Raji (cell line): ENCODE data around the gene USP49.
A peak's percentile ranks its signal among the peaks of the same experiment; 100 is the strongest.

Experiments used
- POLR2A ChIP-seq: IDR thresholded peaks from 2 replicates; pipeline ENCODE4 v1.6.1; 2011; ENCODE audit warnings: low read depth, low read length, control low read depth; ENCODE audit not compliant: insufficient read depth

Gene USP49

GRCh38 chr6:41935685-41936072 is 40.5 kb upstream of the USP49 start:
- TF ChIP-seq POLR2A: no peak

- TF ChIP-seq POLR2A: no peak
These were observed 40.0 kb upstream of the USP49 start for GRCh38 chr6:41935193-41935574.

GRCh38 chr6:41934278-41935192 is 39.4 kb upstream of the USP49 start:
- no peak for TF ChIP-seq POLR2A

DNA sequence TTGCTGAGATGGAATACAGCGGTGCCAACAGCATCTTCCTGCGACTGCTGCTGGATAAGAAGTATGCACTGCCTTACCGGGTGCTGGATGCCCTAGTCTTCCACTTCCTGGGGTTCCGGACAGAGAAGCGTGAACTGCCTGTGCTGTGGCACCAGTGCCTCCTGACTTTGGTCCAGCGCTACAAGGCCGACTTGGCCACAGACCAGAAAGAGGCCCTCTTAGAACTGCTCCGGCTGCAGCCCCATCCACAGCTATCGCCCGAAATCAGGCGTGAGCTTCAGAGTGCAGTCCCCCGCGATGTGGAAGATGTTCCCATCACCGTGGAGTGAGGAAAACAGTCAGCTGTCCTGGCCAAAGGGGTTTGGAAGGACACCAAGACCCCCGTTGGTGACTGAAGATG is 37.2 kb upstream of the USP49 start:
- no peak for TF ChIP-seq POLR2A

- TF ChIP-seq POLR2A: no peak
These were observed 36.6 kb upstream of the USP49 start for GRCh38 chr6:41931792-41932191.

GRCh38 chr6:41929924-41930323 is 34.7 kb upstream of the USP49 start:
- TF ChIP-seq POLR2A: no peak

DNA sequence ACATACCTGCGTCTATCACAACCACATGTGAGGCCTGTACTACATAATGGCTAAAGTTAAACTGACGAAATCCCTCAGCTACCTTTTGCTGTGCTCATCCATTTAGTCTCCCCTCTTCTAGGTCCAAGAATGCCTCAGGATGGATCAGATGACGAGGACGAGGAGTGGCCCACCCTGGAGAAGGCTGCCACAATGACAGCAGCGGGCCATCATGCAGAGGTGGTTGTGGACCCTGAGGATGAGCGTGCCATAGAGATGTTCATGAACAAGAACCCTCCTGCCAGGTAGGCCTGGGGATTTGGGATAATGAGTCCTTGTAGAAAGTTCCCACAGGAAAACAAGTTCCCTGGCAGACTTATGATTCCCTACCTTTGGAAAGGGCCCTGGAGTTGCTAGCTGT is 32.1 kb upstream of the USP49 start:
- TF ChIP-seq POLR2A: no peak

GRCh38 chr6:41922154-41922553 is 27.0 kb upstream of the USP49 start:
- no peak for TF ChIP-seq POLR2A

DNA sequence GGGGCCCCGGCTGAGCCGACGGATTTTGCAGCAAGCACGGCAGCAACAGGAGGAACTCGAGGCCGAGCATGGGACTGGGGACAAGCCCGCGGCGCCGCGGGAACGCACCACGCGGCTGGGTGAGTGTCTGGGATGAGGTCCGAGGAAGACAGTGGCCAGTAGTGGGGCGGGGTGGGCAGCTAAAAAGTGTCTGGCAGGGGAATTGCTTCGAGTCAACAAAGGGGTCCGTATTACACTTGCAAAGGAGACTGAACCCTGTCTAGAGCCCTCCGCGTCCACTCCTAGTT is 26.5 kb upstream of the USP49 start:
- TF ChIP-seq POLR2A: no peak

GRCh38 chr6:41920921-41921711 is 25.9 kb upstream of the USP49 start, which contains the start of the genes BYSL and MED20:
Gene BYSL (plus strand): TSS chr6:41921499. CDS start chr6:41921563, 64 bp downstream.
Gene MED20 (minus strand): TSS chr6:41921139. CDS start chr6:41921018, 121 bp downstream.
- TF ChIP-seq POLR2A: peak; percentile 82

GRCh38 chr6:41917528-41917927 is 22.4 kb upstream of the USP49 start:
- no peak for TF ChIP-seq POLR2A

- TF ChIP-seq POLR2A: no peak
These were observed 19.8 kb upstream of the USP49 start for GRCh38 chr6:41914869-41915530.

DNA sequence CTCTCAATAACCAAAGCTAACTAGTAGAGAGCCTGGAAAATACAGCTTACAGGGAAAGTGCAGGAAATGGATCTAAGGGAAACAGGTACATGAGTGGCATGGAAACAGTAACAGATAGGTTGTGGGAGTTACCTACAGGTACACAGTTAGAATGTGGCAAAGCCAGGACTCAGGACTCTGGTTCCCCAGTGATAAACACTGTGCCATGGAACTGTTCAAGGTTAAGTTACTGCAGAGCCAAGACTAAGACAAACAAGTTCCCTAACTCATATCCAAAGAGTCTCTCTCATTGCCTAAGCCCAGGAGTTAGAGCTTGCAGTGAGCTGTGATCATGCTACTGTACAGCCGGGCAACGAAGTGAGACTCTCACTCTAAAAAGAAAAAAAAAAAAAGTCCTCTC is 19.2 kb upstream of the USP49 start:
- TF ChIP-seq POLR2A: no peak

GRCh38 chr6:41909727-41910126 is 14.6 kb upstream of the USP49 start:
- no peak for TF ChIP-seq POLR2A

DNA sequence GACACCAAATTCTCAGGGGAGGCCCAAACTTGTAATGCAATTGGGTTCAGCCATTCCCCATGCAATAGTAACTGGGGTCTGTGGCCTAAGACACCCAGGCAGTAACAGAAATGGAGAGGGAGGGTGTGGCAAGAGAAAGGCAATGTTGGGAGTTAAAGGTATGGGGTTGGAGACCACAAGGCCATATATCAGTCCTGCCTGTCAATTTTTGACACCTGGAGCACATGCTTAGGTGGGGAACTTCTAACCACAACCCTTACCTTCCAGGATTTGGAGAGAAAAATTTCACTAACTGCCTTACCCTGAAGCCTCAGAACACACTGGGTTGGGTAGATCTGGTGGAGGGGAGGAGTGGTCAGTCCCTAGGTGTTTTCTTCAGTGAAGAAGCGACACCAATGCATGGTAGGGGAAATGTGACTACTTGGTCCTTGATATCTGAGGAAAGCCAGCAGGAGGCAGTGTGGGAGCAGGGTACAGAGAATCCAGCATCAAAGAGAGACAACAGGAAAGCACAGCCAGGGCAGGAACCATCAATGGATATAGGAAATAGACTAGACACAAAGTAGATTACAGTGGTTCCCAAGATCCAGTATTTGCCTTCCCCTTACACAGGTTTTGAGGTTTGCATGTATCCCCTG is 6.8 kb upstream of the USP49 start:
- no peak for TF ChIP-seq POLR2A

- TF ChIP-seq POLR2A: no peak
These were observed 5.7 kb upstream of the USP49 start for GRCh38 chr6:41900861-41901260.

- TF ChIP-seq POLR2A: no peak
These were observed 1.1 kb upstream of the USP49 start for GRCh38 chr6:41896281-41896680.
